Measurements from ENCODE around the gene ABCB1.

Gene ABCB1

DNA sequence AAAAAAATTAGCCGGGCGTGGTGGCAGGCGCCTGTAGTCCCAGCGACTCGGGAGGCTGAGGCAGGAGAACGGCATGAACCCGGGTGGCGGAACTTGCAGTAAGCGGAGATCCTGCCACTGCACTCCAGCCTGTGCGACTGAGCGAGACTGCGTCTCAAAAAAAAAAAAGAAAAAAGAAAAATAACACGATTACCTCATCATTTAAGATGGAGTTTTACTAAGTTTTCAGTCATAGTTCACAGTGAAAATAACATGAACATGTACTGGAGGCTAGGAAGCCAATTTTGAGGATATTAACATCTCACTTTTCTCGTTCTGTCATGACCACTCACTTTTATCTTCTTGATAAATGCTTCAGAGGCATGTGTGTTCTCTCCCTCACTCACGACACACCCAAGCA, 24.4 kb upstream of the ABCB1 start:
- no peak overlapping the region for H3K27ac ChIP-seq

DNA sequence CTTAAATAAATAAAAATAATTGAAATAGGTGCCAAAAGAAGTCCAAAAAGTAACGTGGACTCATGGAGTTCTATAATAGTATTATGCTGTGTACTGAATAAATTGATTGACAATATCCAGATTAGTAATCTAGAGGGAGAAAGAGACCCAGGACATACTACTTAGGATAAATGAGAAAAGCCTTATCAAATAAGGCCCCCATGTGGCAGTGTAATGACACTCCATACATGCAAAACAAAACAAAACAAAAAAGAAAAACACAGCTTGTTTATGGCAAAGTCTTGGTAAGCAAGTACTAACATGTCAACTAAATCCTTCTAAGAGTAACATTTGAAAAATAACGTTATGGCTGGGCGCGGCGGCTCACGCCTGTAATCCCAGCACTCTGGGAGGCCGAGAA, 23.9 kb upstream of the ABCB1 start:
- H3K27ac ChIP-seq: no peak overlapping the region
- TF ChIP-seq, protein P1, sequence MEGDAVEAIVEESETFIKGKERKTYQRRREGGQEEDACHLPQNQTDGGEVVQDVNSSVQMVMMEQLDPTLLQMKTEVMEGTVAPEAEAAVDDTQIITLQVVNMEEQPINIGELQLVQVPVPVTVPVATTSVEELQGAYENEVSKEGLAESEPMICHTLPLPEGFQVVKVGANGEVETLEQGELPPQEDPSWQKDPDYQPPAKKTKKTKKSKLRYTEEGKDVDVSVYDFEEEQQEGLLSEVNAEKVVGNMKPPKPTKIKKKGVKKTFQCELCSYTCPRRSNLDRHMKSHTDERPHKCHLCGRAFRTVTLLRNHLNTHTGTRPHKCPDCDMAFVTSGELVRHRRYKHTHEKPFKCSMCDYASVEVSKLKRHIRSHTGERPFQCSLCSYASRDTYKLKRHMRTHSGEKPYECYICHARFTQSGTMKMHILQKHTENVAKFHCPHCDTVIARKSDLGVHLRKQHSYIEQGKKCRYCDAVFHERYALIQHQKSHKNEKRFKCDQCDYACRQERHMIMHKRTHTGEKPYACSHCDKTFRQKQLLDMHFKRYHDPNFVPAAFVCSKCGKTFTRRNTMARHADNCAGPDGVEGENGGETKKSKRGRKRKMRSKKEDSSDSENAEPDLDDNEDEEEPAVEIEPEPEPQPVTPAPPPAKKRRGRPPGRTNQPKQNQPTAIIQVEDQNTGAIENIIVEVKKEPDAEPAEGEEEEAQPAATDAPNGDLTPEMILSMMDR (IDR thresholded peaks at IDR 0.05): peak; percentile 25; the same call in 1 of the 2 replicates
- TF ChIP-seq ZFX (IDR thresholded peaks at IDR 0.05; ENCODE audit: borderline replicate concordance): no peak

More for the DNA sequence above, 24.4 kb upstream of the ABCB1 start:
- TF ChIP-seq, protein P1 (IDR thresholded peaks at IDR 0.05): no peak
- TF ChIP-seq ZFX (IDR thresholded peaks at IDR 0.05; ENCODE audit: borderline replicate concordance): no peak

DNA sequence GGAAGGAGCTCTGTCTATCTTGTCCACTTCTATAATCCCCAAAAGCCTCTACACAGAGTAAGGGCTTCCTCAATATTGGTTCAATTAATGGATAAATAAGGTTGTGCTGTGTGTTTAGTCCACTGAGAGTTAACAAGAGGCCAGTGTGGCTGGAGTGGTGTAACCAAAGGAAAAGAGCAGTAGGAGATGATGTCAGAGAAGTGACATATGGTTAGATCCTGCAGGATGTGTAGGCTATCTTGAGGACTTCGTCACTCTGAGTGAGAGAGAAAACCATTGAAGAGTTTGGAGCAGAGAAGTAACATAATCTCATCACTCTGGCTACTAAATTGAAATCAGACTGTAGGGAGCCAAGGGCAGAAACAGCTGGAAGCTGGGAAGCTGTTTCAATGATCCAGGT, 14.5 kb upstream of the ABCB1 start:
- H3K27ac ChIP-seq: no peak overlapping the region
- no peak for TF ChIP-seq ZFX (IDR thresholded peaks at IDR 0.05; ENCODE audit: borderline replicate concordance)
- TF ChIP-seq, protein P1 (IDR thresholded peaks at IDR 0.05): no peak

DNA sequence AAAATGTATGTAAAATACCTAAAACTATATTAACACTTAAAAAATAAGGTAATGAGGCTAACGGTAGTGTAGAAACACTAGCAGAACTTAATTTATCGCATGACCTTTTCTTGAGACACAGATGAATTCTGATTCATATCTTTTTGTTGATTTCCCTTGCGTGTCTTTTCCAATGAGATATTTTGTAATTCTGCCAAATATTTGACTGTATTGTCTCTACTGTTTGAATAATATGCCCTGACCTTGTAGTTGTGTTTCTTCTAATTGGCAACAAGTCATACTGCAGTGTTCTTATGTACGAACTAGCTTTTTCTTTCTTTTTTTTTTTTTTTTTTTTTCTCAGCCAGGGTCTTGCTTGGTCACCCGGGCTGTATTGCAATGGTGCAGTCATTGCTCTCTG, 9.2 kb upstream of the ABCB1 start:
- TF ChIP-seq ZFX (IDR thresholded peaks at IDR 0.05; ENCODE audit: borderline replicate concordance): no peak

DNA sequence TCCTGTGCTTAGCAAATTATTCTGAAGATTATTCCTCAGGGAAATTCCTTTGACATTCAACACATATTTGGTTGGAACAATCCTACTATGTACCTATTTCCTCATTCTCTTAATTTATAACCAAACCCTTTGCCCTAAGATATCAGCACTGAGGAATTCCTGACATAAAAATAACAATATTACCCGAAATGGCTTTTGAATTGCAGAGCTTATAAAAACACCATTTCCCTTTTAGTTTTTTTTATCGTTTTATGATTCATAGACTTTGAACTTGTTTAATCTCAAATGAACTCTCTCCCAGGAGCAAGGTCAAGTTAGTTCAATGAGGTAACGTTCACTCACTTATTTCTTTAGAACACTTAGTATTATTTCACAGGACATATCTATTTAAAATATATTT, 7.7 kb upstream of the ABCB1 start:
- TF ChIP-seq ZFX (IDR thresholded peaks at IDR 0.05; ENCODE audit: borderline replicate concordance): no peak
- TF ChIP-seq, protein P1 (IDR thresholded peaks at IDR 0.05): no peak
- H3K27ac ChIP-seq: no peak overlapping the region

More for the DNA sequence above, 9.2 kb upstream of the ABCB1 start:
- H3K27ac ChIP-seq: no peak overlapping the region

DNA sequence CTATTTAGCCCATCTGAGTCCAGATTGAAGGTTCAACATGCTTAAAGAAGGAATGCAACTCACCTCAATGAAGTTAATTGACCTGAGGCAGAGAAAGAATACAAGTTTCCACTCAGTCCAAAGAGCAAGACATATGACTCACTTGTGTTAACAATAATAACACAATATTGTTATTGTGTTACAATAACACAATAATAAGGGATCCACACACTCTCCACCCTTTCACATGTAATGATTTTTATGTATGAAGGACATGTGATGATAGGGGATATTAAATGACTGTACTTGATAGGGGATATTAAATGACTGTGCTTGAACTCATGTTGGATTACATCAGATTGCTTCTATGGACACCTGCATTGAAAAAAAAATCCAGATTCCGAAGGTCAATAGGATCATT, 3.6 kb upstream of the ABCB1 start:
- no peak for TF ChIP-seq ZFX (IDR thresholded peaks at IDR 0.05; ENCODE audit: borderline replicate concordance)
- TF ChIP-seq, protein P1 (IDR thresholded peaks at IDR 0.05): no peak
- H3K27ac ChIP-seq: no peak overlapping the region

DNA sequence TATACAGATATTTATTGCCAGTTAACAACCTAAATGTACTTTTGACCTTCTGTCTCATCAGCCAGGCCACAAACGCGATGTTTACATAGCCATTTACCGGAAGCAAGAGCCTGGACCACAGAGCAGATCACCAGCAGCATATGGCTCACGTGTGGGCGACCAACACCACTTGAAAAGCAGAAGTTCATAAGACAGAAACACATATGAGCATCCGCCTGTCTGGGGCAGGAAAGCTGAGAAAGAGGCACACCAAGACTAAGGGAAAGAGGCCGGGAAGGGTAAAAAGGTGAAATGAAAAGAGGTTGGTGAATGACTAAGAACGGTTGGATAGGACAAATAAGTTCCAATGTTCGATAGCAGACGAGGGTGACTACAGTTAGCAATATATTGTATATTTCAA, 1.3 kb downstream of the ABCB1 start:
- H3K27ac ChIP-seq: no peak overlapping the region
- TF ChIP-seq ZFX (IDR thresholded peaks at IDR 0.05; ENCODE audit: borderline replicate concordance): no peak
- TF ChIP-seq, protein P1 (IDR thresholded peaks at IDR 0.05): no peak

Data from 22Rv1 (cell line).